ENCODE data around the gene NDUFC2. TPM values are rescaled to one million over a fixed set of nuclear protein-coding genes. Genes with fewer than 3 reads are reported as not detected.

The NDUFC2 gene
- total and polyA plus RNA-seq, 2 of the 8 experiments (the other 6 are each of a cell fraction or from before 2014, with no cell fraction given): 216 to 356 TPM

GRCh38 chr11:78025378-78025777, 54.3 kb downstream of the NDUFC2 start:
- Histone ChIP-seq H2BK120ac (replicated peaks; ENCODE audit: low read depth, low read length) (no peak overlapping the region), H2AK5ac (ENCODE audit: low read depth, low read length) (no peak overlapping the region), H3K36me3 (ENCODE audit: control insufficient read depth in 2 of 4, insufficient read depth in 4 of 4, low read length in 3 of 4) (no peaks in the 10 kb centered on the region), H2AFZ (ENCODE audit: low read length) (no peak overlapping the region), H4K5ac (ENCODE audit: insufficient read length, low read depth, low read length) (no peak overlapping the region), H2BK5ac (ENCODE audit: low read depth, low read length) (no peak overlapping the region), H3K4ac (replicated peaks; ENCODE audit: insufficient read length, low read depth, low read length) (no peak overlapping the region), H2BK20ac (ENCODE audit: low read length) (no peak overlapping the region), H2BK15ac (ENCODE audit: low read length) (no peak overlapping the region), H3K56ac (replicated peaks; ENCODE audit: insufficient read length, low read depth, low read length) (no peak overlapping the region), H3K23me2 (ENCODE audit: low read depth, low read length) (peaks cover 9% of the 10 kb centered on the region), H3K9me3 (ENCODE audit: insufficient read depth in 2 of 2, low read depth in 1 of 2, low read length in 1 of 2) (no peaks in the 10 kb centered on the region), H3K4me2 (ENCODE audit: insufficient read depth in 1 of 2, low read depth in 2 of 2, low read length in 2 of 2) (no peak overlapping the region), H4K8ac (ENCODE audit: extremely low read depth, insufficient read depth, low read length) (no peak overlapping the region), H3K23ac (ENCODE audit: insufficient read length) (no peak overlapping the region), H3K4me3 (ENCODE audit: extremely low read depth in 1 of 4, insufficient read depth in 2 of 4, low read depth in 3 of 4, low read length in 4 of 4) (no peak overlapping the region), H4K91ac (replicated peaks; ENCODE audit: insufficient read length, low read length) (no peak overlapping the region), H3K27ac (ENCODE audit: low read depth, low read length) (no peak overlapping the region), H3K9ac (replicated peaks in 1 of 4; ENCODE audit: extremely low read depth in 1 of 4, low read depth in 3 of 4, low read length in 3 of 4) (no peak overlapping the region), H4K20me1 (replicated peaks in 1 of 2; ENCODE audit: control insufficient read depth in 1 of 2, insufficient read depth in 2 of 2, low read length in 2 of 2) (no peaks in the 10 kb centered on the region), H3K18ac (ENCODE audit: extremely low read depth, low read length) (no peak overlapping the region), H3K4me1 (replicated peaks in 1 of 4; ENCODE audit: control insufficient read depth in 3 of 4, insufficient read depth in 4 of 4, low read length in 3 of 4) (peaks cover 0 to 13% (median 8%) of the 10 kb centered on the region in 4 experiments; a peak in 6 of 7 replicates), H2BK12ac (ENCODE audit: low read depth, low read length) (no peak overlapping the region), H3K79me1 (ENCODE audit: low read depth, low read length) (no peaks in the 10 kb centered on the region), H3K27me3 (replicated peaks in 1 of 4; ENCODE audit: control insufficient read depth in 3 of 4, extremely low read depth in 1 of 4, insufficient read depth in 3 of 4, low read length in 3 of 4) (no peaks in the 10 kb centered on the region), H3K79me2 (ENCODE audit: control insufficient read depth in 1 of 2, insufficient read depth in 2 of 2, low read length in 2 of 2) (no peaks in the 10 kb centered on the region), H3K14ac (ENCODE audit: insufficient read length) (no peak overlapping the region)
- no peak for DNase-seq (ENCODE audit: low read depth in 1 of 2, low spot score in 2 of 2)
- TF ChIP-seq USF2 (IDR thresholded peaks at IDR 0.05; ENCODE audit: low read length): no peak
- TF ChIP-seq CREB1 (IDR thresholded peaks at IDR 0.05): no peak
- no peak for TF ChIP-seq SIX5 (IDR thresholded peaks at IDR 0.05; ENCODE audit: low read depth, low read length)
- TF ChIP-seq KDM4A (IDR thresholded peaks at IDR 0.05; ENCODE audit: low read depth, low read length, severe bottlenecking): no peak
- no peak for TF ChIP-seq CTBP2 (IDR thresholded peaks at IDR 0.05; ENCODE audit: borderline replicate concordance, insufficient read depth, insufficient read length, low read length)
- ChIA-PET CTCF (ENCODE audit: partially characterized antibody) (interaction anchor here (1.6 kb wide), 1 partner anchor 26 kb away, joined by 3 read pairs; no protein-coding TSS in a partner anchor), POLR2A (ENCODE audit: partially characterized antibody) (no interaction called here)
- no peak for FAIRE-seq

Data from H1 (cell line).